Activated CD8-positive, alpha-beta T cell treated with anti-CD3 and anti-CD28 coated beads, Interleukin-2, amount 10 ng/mL, durations not matched to agents 7 days and 5 days (primary cell): ENCODE measurements around the gene LARP4B. TPM values are rescaled to one million over a fixed set of nuclear protein-coding genes. Genes with fewer than 3 reads are reported as not detected.

Source experiments
- ATAC-seq: fragments of 150-1000 bp; cut with Tn5 transposase; one replicate; pipeline ENCODE4 v1.10.0; 2021; ENCODE audit warnings: moderate library complexity
- CTCF ChIA-PET: fragments of 350-600 bp; sonication (Branson Sonifier 250); formaldehyde crosslinking; loops from one replicate; lab custom pipeline; 2021; ENCODE audit warnings: antibody characterized with exemption; lab: Charles Lee
- POLR2A ChIA-PET: fragments of 350-600 bp; sonication (Branson Sonifier 250); formaldehyde crosslinking; loops from one replicate; lab custom pipeline; 2021; ENCODE audit warnings: antibody characterized with exemption; lab: Charles Lee
- DNase-seq: peaks from one replicate; pipeline ENCODE4 v3.0.0-alpha.2; 2020
- H3K27ac Mint-ChIP-seq: one replicate; pipeline ENCODE4 v1.8.0; 2021; ENCODE audit warnings: mild to moderate bottlenecking, mixed read lengths
- H3K27me3 Mint-ChIP-seq: one replicate; pipeline ENCODE4 v1.8.0; 2021; ENCODE audit warnings: low read depth, mixed read lengths
- H3K36me3 Mint-ChIP-seq: one replicate; pipeline ENCODE4 v1.8.0; 2021; ENCODE audit warnings: low read depth, mixed read lengths
- H3K4me1 Mint-ChIP-seq: one replicate; pipeline ENCODE4 v1.8.0; 2021; ENCODE audit warnings: low read depth, mixed read lengths
- H3K4me3 Mint-ChIP-seq: one replicate; pipeline ENCODE4 v1.8.0; 2021; ENCODE audit warnings: mild to moderate bottlenecking, mixed read lengths
- H3K9me3 Mint-ChIP-seq: one replicate; pipeline ENCODE4 v1.8.0; 2022; ENCODE audit warnings: mixed read lengths; ENCODE audit not compliant: insufficient read depth
- total RNA-seq, 2 experiments: library from RNA; stranded (reverse); gene quantifications; one replicate each; pipeline ENCODE4 v1.2.3, GENCODE V29; 2021

LARP4B gene
- total RNA-seq, 2 experiments from 2014 or later, result 107 to 108 TPM

DNA sequence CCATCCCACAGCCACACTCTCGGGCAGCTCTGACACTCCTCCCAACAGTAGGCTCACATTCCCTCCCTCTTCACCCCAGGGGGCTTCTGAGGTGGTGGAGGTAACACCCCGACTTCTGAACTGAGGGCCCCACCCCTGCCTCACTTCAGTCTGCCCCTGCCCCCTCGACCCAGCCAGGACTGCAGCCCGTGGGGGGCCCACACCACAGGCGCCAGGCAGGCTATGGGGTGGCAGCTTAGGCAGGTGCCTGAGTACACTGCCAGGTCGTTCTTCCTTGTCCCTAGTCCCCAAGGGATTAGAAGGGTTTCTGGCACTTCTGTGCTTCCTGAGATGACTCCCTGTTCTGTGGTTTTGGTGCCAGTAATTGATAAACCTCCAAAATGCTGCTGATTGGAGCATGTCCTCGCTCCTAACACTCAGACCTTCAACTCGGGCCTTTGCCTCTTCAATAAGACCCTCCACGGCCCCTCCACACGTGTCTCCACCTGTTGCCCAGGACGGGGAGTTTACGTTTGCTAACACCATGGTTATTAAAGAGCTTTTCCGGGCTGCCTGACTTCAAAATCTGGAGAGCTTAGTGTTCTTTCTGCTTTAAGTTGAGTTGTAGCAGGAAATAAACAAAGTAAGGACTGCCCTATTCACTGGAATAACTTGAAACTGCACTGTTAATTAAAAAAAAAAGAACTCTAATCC lies 23.8 kb upstream of the LARP4B start:
- no peak for ATAC-seq

GRCh38 chr10:954396-954795 lies 22.9 kb upstream of the LARP4B start:
- Mint-ChIP-seq H3K9me3 (no peaks in the 10 kb centered on the region), H3K27me3 (peaks cover 3% of the 10 kb centered on the region)
- CTCF ChIA-PET, result no interaction called here

More for the DNA sequence above, 23.8 kb upstream of the LARP4B start:
- POLR2A ChIA-PET, result no interaction called here
- CTCF ChIA-PET, result no interaction called here
- H3K9me3 Mint-ChIP-seq, result no peaks in the 10 kb centered on the region
- H3K36me3 Mint-ChIP-seq, result no peaks in the 10 kb centered on the region
- no peak overlapping the region for H3K27ac Mint-ChIP-seq
- peaks cover 5% of the 10 kb centered on the region for H3K27me3 Mint-ChIP-seq
- no peak overlapping the region for H3K4me3 Mint-ChIP-seq
- no peaks in the 10 kb centered on the region for H3K4me1 Mint-ChIP-seq
- DNase-seq, result no peak

GRCh38 chr10:953836-954235 lies 22.3 kb upstream of the LARP4B start:
- H3K27me3 Mint-ChIP-seq, result peaks cover 3% of the 10 kb centered on the region
- ChIA-PET CTCF (no interaction called here), POLR2A (interaction anchor here (0.9 kb wide), 1 partner anchor 34 kb away, joined by 3 read pairs; the partner anchor contains the start of gene GTPBP4)
- ATAC-seq (no peak), DNase-seq (no peak)
- H3K36me3 Mint-ChIP-seq, result no peaks in the 10 kb centered on the region
- no peak overlapping the region for H3K4me3 Mint-ChIP-seq
- no peak overlapping the region for H3K27ac Mint-ChIP-seq
- H3K9me3 Mint-ChIP-seq, result no peaks in the 10 kb centered on the region
- no peaks in the 10 kb centered on the region for H3K4me1 Mint-ChIP-seq

More at GRCh38 chr10:954396-954795, 22.9 kb upstream of the LARP4B start:
- no peaks in the 10 kb centered on the region for H3K36me3 Mint-ChIP-seq
- H3K4me3 Mint-ChIP-seq, result no peak overlapping the region
- ATAC-seq (no peak), DNase-seq (no peak)
- POLR2A ChIA-PET, result interaction anchor here (0.9 kb wide), 1 partner anchor 34 kb away, joined by 3 read pairs; the partner anchor contains the start of gene GTPBP4
- H3K4me1 Mint-ChIP-seq, result no peaks in the 10 kb centered on the region
- no peak overlapping the region for H3K27ac Mint-ChIP-seq

- ChIA-PET CTCF (interaction anchor here (1.2 kb wide), 1 partner anchor 37 kb away, joined by 3 read pairs; no protein-coding TSS in a partner anchor), POLR2A (interaction anchor here (1.2 kb wide), 1 partner anchor 18 kb away, joined by 5 read pairs; the partner anchor contains the start of gene LARP4B)
- DNase-seq (no peak), ATAC-seq (no peak)
- H3K9me3 Mint-ChIP-seq, result no peaks in the 10 kb centered on the region
- H3K36me3 Mint-ChIP-seq, result no peaks in the 10 kb centered on the region
- peaks cover 3% of the 10 kb centered on the region for H3K27me3 Mint-ChIP-seq
- no peak overlapping the region for H3K4me3 Mint-ChIP-seq
- no peak overlapping the region for H3K27ac Mint-ChIP-seq
- H3K4me1 Mint-ChIP-seq, result peaks cover 4% of the 10 kb centered on the region
These were observed 17.9 kb upstream of the LARP4B start for GRCh38 chr10:949446-949845.

- no peak for DNase-seq
- no peaks in the 10 kb centered on the region for H3K36me3 Mint-ChIP-seq
- peaks cover 13% of the 10 kb centered on the region for H3K4me1 Mint-ChIP-seq
- H3K27ac Mint-ChIP-seq, result no peak overlapping the region
- ATAC-seq, result no peak
- no peak overlapping the region for H3K4me3 Mint-ChIP-seq
- no peaks in the 10 kb centered on the region for H3K9me3 Mint-ChIP-seq
- peaks cover 3% of the 10 kb centered on the region for H3K27me3 Mint-ChIP-seq
- ChIA-PET POLR2A (no interaction called here), CTCF (no interaction called here)
These were observed 16.8 kb upstream of the LARP4B start for GRCh38 chr10:948347-948746.

GRCh38 chr10:947881-948280 lies 16.4 kb upstream of the LARP4B start:
- H3K9me3 Mint-ChIP-seq, result no peaks in the 10 kb centered on the region
- ChIA-PET CTCF (no interaction called here), POLR2A (no interaction called here)
- H3K36me3 Mint-ChIP-seq, result no peaks in the 10 kb centered on the region
- no peak for ATAC-seq
- H3K27ac Mint-ChIP-seq, result no peak overlapping the region
- peaks cover 3% of the 10 kb centered on the region for H3K27me3 Mint-ChIP-seq
- DNase-seq, result no peak
- no peak overlapping the region for H3K4me3 Mint-ChIP-seq
- peaks cover 16% of the 10 kb centered on the region for H3K4me1 Mint-ChIP-seq

DNA sequence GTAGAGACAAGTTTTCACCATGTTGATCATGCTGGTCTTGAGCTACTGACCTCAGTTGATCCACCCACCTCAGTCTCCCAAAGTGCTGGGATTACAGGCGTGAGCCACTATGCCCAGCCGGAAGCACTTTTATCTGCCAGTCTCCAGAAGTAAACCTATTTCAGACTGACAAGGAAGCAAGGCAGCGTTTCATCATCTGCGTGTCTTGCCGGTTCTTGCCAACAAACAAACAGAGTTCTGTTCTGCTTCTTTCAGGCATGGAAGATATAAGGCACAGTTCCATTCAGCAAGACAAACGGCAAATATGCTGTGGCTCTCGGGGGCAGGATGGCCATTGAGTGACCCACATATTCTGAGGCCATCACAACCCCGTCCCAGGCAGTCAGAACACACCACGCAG lies 15.5 kb upstream of the LARP4B start:
- Mint-ChIP-seq H3K4me3 (no peak overlapping the region), H3K27ac (no peak overlapping the region), H3K4me1 (peaks cover 17% of the 10 kb centered on the region), H3K36me3 (no peaks in the 10 kb centered on the region), H3K9me3 (no peaks in the 10 kb centered on the region), H3K27me3 (peaks cover 3% of the 10 kb centered on the region)
- no peak for ATAC-seq
- ChIA-PET CTCF (no interaction called here), POLR2A (no interaction called here)
- no peak for DNase-seq

DNA sequence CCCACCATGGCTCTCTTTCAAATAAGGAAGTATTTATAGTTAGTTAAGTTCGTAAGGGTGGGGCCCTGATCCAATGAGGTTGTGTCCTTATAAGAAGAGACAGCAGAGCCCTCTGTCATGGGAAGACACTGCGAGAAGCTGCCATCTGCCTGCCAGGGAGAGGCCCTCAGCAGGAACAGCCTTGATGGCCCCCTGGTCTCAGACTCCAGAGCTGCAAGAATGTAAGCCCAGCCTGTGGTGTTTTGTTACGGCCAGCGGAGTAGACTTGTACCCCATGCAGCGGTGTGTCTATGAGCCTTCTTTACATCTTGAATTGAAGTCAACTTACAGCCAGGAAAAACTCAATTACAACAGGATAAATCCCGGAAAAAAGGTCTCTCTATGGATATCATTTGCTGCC lies 14.3 kb upstream of the LARP4B start:
- Mint-ChIP-seq H3K36me3 (no peaks in the 10 kb centered on the region), H3K4me3 (no peak overlapping the region), H3K4me1 (peaks cover 17% of the 10 kb centered on the region), H3K27ac (no peak overlapping the region), H3K9me3 (no peaks in the 10 kb centered on the region), H3K27me3 (peaks cover 3% of the 10 kb centered on the region)
- no peak for DNase-seq
- no peak for ATAC-seq
- POLR2A ChIA-PET, result no interaction called here
- CTCF ChIA-PET, result no interaction called here

DNA sequence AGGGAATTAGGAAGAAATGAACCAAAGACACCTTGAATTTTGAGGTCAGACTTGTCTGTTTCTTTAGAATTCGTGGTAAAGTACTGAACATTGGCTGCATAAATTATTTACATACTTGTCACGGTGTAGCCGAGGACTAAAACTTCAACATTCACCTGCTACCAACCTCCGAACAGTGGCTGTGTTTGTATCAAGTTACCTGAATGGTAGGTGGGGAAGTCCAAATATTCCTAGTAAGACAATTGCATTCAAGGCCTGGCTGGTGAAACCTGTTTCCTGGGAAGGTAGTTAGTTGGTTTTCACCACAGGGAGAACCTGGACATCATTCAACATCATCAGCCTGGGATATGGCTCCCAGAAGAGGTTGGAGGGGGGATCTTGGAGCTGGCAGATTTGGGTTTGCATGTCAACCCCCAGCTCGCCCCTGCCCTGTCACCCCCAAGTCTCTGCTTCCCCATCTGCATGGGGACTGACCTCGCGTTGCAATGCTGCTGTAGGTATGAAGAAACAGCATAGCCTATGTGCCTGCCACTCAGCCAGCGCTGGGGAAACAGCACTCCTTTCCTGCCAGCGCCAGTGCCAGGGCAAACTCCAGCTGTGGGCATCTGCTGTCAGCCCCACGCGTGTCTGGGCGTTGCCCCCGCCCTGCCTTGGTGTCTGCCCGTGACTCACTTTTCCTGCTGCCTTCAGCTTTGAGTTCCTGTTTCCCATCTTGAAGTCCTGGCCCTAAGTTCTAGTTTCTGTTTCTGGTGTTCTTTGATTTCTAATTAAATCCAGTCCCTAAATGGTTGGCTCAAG lies 12.7 kb upstream of the LARP4B start:
- H3K9me3 Mint-ChIP-seq, result no peaks in the 10 kb centered on the region
- CTCF ChIA-PET, result no interaction called here
- no peaks in the 10 kb centered on the region for H3K27me3 Mint-ChIP-seq
- H3K36me3 Mint-ChIP-seq, result no peaks in the 10 kb centered on the region
- POLR2A ChIA-PET, result no interaction called here
- H3K4me1 Mint-ChIP-seq, result peaks cover 22% of the 10 kb centered on the region
- peak; percentile 31 for DNase-seq
- H3K4me3 Mint-ChIP-seq, result no peak overlapping the region
- peak; percentile 64 for ATAC-seq
- peak overlapping the region; percentile 66 for H3K27ac Mint-ChIP-seq

GRCh38 chr10:943334-944033 lies 12.0 kb upstream of the LARP4B start:
- DNase-seq, result no peak
- no peak for ATAC-seq
- H3K9me3 Mint-ChIP-seq, result no peaks in the 10 kb centered on the region
- POLR2A ChIA-PET, result interaction anchor here (0.6 kb wide), 1 partner anchor 16 kb away, joined by 3 read pairs; no protein-coding TSS in a partner anchor
- no peaks in the 10 kb centered on the region for H3K36me3 Mint-ChIP-seq
- no peak overlapping the region for H3K27ac Mint-ChIP-seq
- H3K27me3 Mint-ChIP-seq, result no peaks in the 10 kb centered on the region
- no peak overlapping the region for H3K4me3 Mint-ChIP-seq
- H3K4me1 Mint-ChIP-seq, result peaks cover 29% of the 10 kb centered on the region
- CTCF ChIA-PET, result no interaction called here

- POLR2A ChIA-PET, result no interaction called here
- ATAC-seq (peak; percentile 67), DNase-seq (peak; percentile 28)
- H3K9me3 Mint-ChIP-seq, result no peaks in the 10 kb centered on the region
- H3K27me3 Mint-ChIP-seq, result no peaks in the 10 kb centered on the region
- peak overlapping the region; percentile 16 for H3K4me3 Mint-ChIP-seq
- CTCF ChIA-PET, result no interaction called here
- peak overlapping the region; percentile 78 for H3K27ac Mint-ChIP-seq
- no peaks in the 10 kb centered on the region for H3K36me3 Mint-ChIP-seq
- H3K4me1 Mint-ChIP-seq, result peaks cover 22% of the 10 kb centered on the region
These were observed 7.6 kb upstream of the LARP4B start for GRCh38 chr10:938941-939678.
